B cell (primary cell): ENCODE data around the gene SEPTIN2. TPM values are rescaled to one million over a fixed set of nuclear protein-coding genes. Genes with fewer than 3 reads are reported as not detected.

Source experiments
- ATAC-seq: fragments of 200-7000 bp; cut with Tn5 transposase; one replicate; pipeline ENCODE4 v1.10.0; 2021; ENCODE audit warnings: low read depth, mild to moderate bottlenecking, moderate number of reproducible peaks, moderate library complexity
- CTCF ChIA-PET: fragments of 350-600 bp; sonication (Branson Sonifier 250); formaldehyde crosslinking; loops from one replicate; lab custom pipeline; 2021; ENCODE audit warnings: antibody characterized with exemption, inconsistent platforms; lab: Charles Lee
- POLR2A ChIA-PET: fragments of 350-600 bp; sonication (Branson Sonifier 250); formaldehyde crosslinking; loops from one replicate; lab custom pipeline; 2021; ENCODE audit warnings: antibody characterized with exemption; lab: Charles Lee
- DNase-seq: peaks from one replicate; pipeline ENCODE4 v3.0.0; 2013
- H2AFZ ChIP-seq: 2 replicates; pipeline ENCODE4 v1.6.1; 2012; ENCODE audit warnings: mild to moderate bottlenecking, low read depth, low read length; ENCODE audit not compliant: insufficient read depth, poor library complexity, severe bottlenecking
- H3K27ac ChIP-seq, 2 donors: 1 replicate in 1 of 2; 2 replicates in 1 of 2; pipeline ENCODE4 v1.5.1; 2012 to 2013; ENCODE audit warnings: low read length in 2 of 2, mild to moderate bottlenecking in 2 of 2, moderate library complexity in 1 of 2
- H3K27me3 ChIP-seq, 4 experiments: fragments of 200-600 bp in 1 of 4; sonication (generic) in 1 of 4; replicated peaks in 1 of 4; 1 replicate in 2 of 4; 2 replicates in 2 of 4; pipeline versions ENCODE4 v1.6.1 to v1.7.0; 2013 to 2016; ENCODE audit warnings: low read length in 3 of 4, mild to moderate bottlenecking in 2 of 4, mixed read lengths in 1 of 4, moderate library complexity in 1 of 4; ENCODE audit not compliant: insufficient read depth in 4 of 4, control insufficient read depth in 3 of 4; ENCODE audit errors: control extremely low read depth in 1 of 4
- H3K36me3 ChIP-seq, 2 experiments: replicated peaks in 1 of 2; 1 replicate in 1 of 2; 2 replicates in 1 of 2; pipeline versions ENCODE4 v1.6.1 to v1.7.1; 2013; ENCODE audit warnings: low read length in 1 of 2; ENCODE audit not compliant: insufficient read depth in 2 of 2, control insufficient read depth in 1 of 2; ENCODE audit errors: control extremely low read depth in 1 of 2, extremely low read depth in 1 of 2
- H3K4me1 ChIP-seq, 2 donors: fragments of 200-600 bp in 1 of 2; sonication (generic) in 1 of 2; 1 replicate in 1 of 2; 2 replicates in 1 of 2; pipeline versions ENCODE4 v1.5.1 to v1.6.1; 2013 to 2017; ENCODE audit warnings: low read length in 2 of 2; ENCODE audit not compliant: control insufficient read depth in 2 of 2, insufficient read depth in 2 of 2
- H3K4me2 ChIP-seq: replicated peaks from 2 replicates; pipeline ENCODE3; 2012; ENCODE audit warnings: mild to moderate bottlenecking, low read depth, low read length; ENCODE audit not compliant: poor library complexity, severe bottlenecking
- H3K4me3 ChIP-seq, 5 experiments: fragments of 200-600 bp in 1 of 5; sonication (generic) in 1 of 5; 1 replicate in 3 of 5; 2 replicates in 2 of 5; pipeline versions ENCODE4 v1.5.1 to v1.7.0; 2011 to 2016; ENCODE audit warnings: low read length in 4 of 5, mild to moderate bottlenecking in 4 of 5, low read depth in 2 of 5, control low read depth in 1 of 5, moderate library complexity in 1 of 5; ENCODE audit not compliant: insufficient read depth in 1 of 5; ENCODE audit errors: control extremely low read depth in 1 of 5, extremely low read depth in 1 of 5
- H3K79me2 ChIP-seq: fragments of 200-600 bp; sonication (generic); one replicate; pipeline ENCODE4 v1.6.0; 2016; ENCODE audit warnings: low read length; ENCODE audit not compliant: control insufficient read depth, insufficient read depth
- H3K9ac ChIP-seq: fragments of 200-600 bp; sonication (generic); 2 replicates; pipeline ENCODE4 v1.6.1; 2017; ENCODE audit warnings: mild to moderate bottlenecking, low read length, moderate library complexity
- H3K9me3 ChIP-seq, 3 donors: one replicate each; pipeline versions ENCODE4 v1.6.1 to v1.7.1; 2013; ENCODE audit warnings: low read length in 2 of 3; ENCODE audit not compliant: control insufficient read depth in 2 of 3, insufficient read depth in 1 of 3; ENCODE audit errors: control extremely low read depth in 1 of 3
- H4K20me1 ChIP-seq: 2 replicates; pipeline ENCODE4 v1.6.0; 2012; ENCODE audit warnings: mild to moderate bottlenecking, low read length; ENCODE audit not compliant: insufficient read depth, control insufficient read depth, poor library complexity, severe bottlenecking
- H3K27ac Mint-ChIP-seq: one replicate; pipeline ENCODE4 v1.8.0; 2021; ENCODE audit warnings: mixed read lengths
- H3K27me3 Mint-ChIP-seq: one replicate; pipeline ENCODE4 v1.8.0; 2021; ENCODE audit warnings: mixed read lengths
- H3K4me1 Mint-ChIP-seq: one replicate; pipeline ENCODE4 v1.8.0; 2021; ENCODE audit warnings: mixed read lengths
- H3K4me3 Mint-ChIP-seq: one replicate; pipeline ENCODE4 v1.8.0; 2021; ENCODE audit warnings: mixed read lengths
- H3K9me3 Mint-ChIP-seq: one replicate; pipeline ENCODE4 v1.8.0; 2022; ENCODE audit warnings: mixed read lengths; ENCODE audit not compliant: insufficient read depth
- EZH2 ChIP-seq: IDR thresholded peaks from 2 replicates; pipeline ENCODE4 v1.6.1; 2012; ENCODE audit warnings: borderline replicate concordance, low read depth, mild to moderate bottlenecking, moderate library complexity, low read length; ENCODE audit not compliant: insufficient read depth, poor library complexity, severe bottlenecking
- WGBS: methylation state at CpG from one replicate; pipeline ENCODE4 v1.1.5; 2013; ENCODE audit warnings: missing lambda C conversion rate; ENCODE audit not compliant: insufficient coverage; 5-methylcytosine and 5-hydroxymethylcytosine counted together
- intact Hi-C: fragments of 100-400 bp; cut with micrococcal nuclease; formaldehyde crosslinking; loops from one replicate; pipeline ENCODE4 v1.10.0; 2022
- polyA plus RNA-seq: library from polyadenylated mRNA; depleted of rRNA; stranded (reverse); fragments of >200 nt; gene quantifications from 2 replicates; pipeline ENCODE4 v1.2.3, GENCODE V29; 2012
- total RNA-seq, 2 donors: library from RNA; stranded (reverse); fragments of 120-200 nt in 1 of 2; gene quantifications; 1 replicate in 1 of 2; 2 replicates in 1 of 2; pipeline versions ENCODE4 v1.2.3 to v1.2.4, GENCODE V29; 2013 to 2022
- TF ChIP-seq, protein P1 (sequence below): fragments of 200-600 bp; IDR thresholded peaks from one replicate; pipeline ENCODE4 v1.8.0; 2022; ENCODE audit warnings: antibody characterized with exemption, mild to moderate bottlenecking

Gene SEPTIN2
- total and polyA plus RNA-seq, 2 donors (not counting 1 experiment from before 2014, with no cell fraction given): 71.8 to 270 TPM

DNA sequence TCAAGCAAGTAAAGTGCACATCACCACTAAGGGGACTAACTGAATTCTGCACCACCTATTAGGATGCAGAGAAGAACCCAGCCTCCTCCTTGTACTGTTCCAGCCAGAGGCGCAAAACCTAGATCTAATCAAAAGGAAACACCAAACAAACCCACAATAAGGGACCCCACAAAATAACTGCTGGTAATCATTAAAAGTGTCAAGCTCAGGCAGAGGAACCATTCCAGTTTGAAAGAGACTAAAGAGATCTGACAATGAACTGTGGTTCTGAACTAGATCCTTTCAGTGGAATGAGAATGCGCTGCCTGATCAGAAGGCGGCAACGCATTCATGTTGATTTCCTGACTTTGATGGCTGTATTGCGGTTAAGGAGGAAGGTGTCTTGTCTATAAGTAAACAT, 17.1 kb upstream of the SEPTIN2 start:
- peak overlapping the region; percentile 28 for H3K4me2 ChIP-seq
- intact Hi-C loops: no loop called here
- Mint-ChIP-seq H3K4me3 (no peak overlapping the region), H3K27me3 (no peaks in the 10 kb centered on the region), H3K9me3 (no peaks in the 10 kb centered on the region), H3K4me1 (peaks cover 49% of the 10 kb centered on the region), H3K27ac (peak overlapping the region; percentile 0)
- WGBS: no CpG with 5 or more reads among the region's 5 CpGs
- POLR2A ChIA-PET: no interaction called here
- H3K9ac ChIP-seq: no peak overlapping the region
- ATAC-seq (no peak), DNase-seq (no peak)
- CTCF ChIA-PET: no interaction called here
- H3K4me3 ChIP-seq: no peak overlapping the region
- no peak overlapping the region for H2AFZ ChIP-seq
- peaks cover 4 to 7% of the 10 kb centered on the region in 2 donors for H3K4me1 ChIP-seq
- peak overlapping the region in 1 of 2 donors; percentile 26 for H3K27ac ChIP-seq
- no peaks in the 10 kb centered on the region for H3K27me3 ChIP-seq
- H3K79me2 ChIP-seq: peaks cover 96% of the 10 kb centered on the region
- H3K9me3 ChIP-seq: peaks cover 0 to 3% (median 0%) of the 10 kb centered on the region in 3 donors
- no peaks in the 10 kb centered on the region for H3K36me3 ChIP-seq
- H4K20me1 ChIP-seq: peaks cover 67% of the 10 kb centered on the region
- TF ChIP-seq EZH2: no peak
- TF ChIP-seq, protein P1, sequence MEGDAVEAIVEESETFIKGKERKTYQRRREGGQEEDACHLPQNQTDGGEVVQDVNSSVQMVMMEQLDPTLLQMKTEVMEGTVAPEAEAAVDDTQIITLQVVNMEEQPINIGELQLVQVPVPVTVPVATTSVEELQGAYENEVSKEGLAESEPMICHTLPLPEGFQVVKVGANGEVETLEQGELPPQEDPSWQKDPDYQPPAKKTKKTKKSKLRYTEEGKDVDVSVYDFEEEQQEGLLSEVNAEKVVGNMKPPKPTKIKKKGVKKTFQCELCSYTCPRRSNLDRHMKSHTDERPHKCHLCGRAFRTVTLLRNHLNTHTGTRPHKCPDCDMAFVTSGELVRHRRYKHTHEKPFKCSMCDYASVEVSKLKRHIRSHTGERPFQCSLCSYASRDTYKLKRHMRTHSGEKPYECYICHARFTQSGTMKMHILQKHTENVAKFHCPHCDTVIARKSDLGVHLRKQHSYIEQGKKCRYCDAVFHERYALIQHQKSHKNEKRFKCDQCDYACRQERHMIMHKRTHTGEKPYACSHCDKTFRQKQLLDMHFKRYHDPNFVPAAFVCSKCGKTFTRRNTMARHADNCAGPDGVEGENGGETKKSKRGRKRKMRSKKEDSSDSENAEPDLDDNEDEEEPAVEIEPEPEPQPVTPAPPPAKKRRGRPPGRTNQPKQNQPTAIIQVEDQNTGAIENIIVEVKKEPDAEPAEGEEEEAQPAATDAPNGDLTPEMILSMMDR: no peak

DNA sequence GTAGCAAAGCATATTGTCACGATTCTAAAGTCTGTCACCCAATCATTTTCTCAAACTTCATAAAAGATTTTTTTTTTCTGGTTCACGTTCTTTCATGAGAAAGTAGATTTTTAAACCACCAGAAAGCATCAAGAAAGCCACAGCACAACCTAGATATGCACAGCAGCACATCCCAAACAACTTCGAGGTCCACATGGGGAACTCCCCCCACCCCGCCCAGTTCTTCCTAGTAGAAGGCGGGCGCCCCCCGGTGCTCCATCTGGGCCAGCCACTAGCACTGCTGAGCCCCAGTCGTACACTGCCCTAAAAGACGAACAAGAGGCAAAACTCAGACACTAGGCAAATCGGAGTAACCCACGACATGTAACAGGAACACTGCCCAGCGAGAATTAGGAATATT, 15.7 kb upstream of the SEPTIN2 start:
- no peak overlapping the region for H2AFZ ChIP-seq
- no peaks in the 10 kb centered on the region for H3K36me3 ChIP-seq
- intact Hi-C loops: no loop called here
- H3K27ac ChIP-seq: no peak overlapping the region
- peaks cover 55% of the 10 kb centered on the region for H3K4me1 Mint-ChIP-seq
- ChIA-PET CTCF (no interaction called here), POLR2A (no interaction called here)
- TF ChIP-seq, protein P1: no peak
- TF ChIP-seq EZH2: no peak
- no peak for DNase-seq
- peaks cover 7 to 10% of the 10 kb centered on the region in 2 donors for H3K4me1 ChIP-seq
- 95% methylated on average over 11 of the region's 12 CpGs for WGBS
- H3K27me3 Mint-ChIP-seq: no peaks in the 10 kb centered on the region
- no peak overlapping the region for H3K4me2 ChIP-seq
- no peaks in the 10 kb centered on the region for H3K27me3 ChIP-seq
- no peak overlapping the region for H3K4me3 ChIP-seq
- H3K9ac ChIP-seq: no peak overlapping the region
- peaks cover 68% of the 10 kb centered on the region for H4K20me1 ChIP-seq
- no peak overlapping the region for H3K4me3 Mint-ChIP-seq
- ATAC-seq: no peak
- peaks cover 0 to 3% (median 0%) of the 10 kb centered on the region in 3 donors for H3K9me3 ChIP-seq
- H3K9me3 Mint-ChIP-seq: no peaks in the 10 kb centered on the region
- H3K79me2 ChIP-seq: peaks cover 96% of the 10 kb centered on the region
- no peak overlapping the region for H3K27ac Mint-ChIP-seq
